Activated T-helper 1 cell treated with Interleukin-2 at 50 U/mL for 16 hours (primary cell): ENCODE measurements around the gene FAF2.

ENCODE experiments used
- DNase-seq: peaks from one replicate; pipeline ENCODE4 v3.0.0-alpha.2; 2020; ENCODE audit warnings: low read depth

FAF2 gene

GRCh38 chr5:176507911-176508310 lies 59.7 kb downstream of the FAF2 start:
- no peak for DNase-seq

- no peak for DNase-seq
Measured at GRCh38 chr5:176508603-176509002, 60.4 kb downstream of the FAF2 start.

DNA sequence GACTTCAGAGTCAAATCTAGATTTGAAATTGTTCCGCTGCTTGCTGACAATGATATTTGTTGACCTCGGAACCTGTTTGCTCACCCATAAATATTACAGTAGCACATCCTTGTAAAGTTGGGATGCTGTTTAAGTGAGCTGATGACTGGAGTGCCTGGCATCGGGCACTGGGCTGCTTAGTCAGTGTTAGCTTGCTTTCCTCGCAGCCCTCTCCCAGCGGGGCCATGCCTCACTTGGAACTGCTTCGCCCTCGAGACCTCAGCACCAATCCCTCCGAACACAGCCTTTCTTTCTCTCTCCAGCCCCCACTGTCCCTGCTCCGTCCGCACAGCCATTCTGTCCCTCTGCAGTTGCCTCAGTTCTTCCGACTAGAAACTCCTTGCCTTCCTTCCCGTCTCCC lies 65.6 kb downstream of the FAF2 start:
- DNase-seq: no peak

DNA sequence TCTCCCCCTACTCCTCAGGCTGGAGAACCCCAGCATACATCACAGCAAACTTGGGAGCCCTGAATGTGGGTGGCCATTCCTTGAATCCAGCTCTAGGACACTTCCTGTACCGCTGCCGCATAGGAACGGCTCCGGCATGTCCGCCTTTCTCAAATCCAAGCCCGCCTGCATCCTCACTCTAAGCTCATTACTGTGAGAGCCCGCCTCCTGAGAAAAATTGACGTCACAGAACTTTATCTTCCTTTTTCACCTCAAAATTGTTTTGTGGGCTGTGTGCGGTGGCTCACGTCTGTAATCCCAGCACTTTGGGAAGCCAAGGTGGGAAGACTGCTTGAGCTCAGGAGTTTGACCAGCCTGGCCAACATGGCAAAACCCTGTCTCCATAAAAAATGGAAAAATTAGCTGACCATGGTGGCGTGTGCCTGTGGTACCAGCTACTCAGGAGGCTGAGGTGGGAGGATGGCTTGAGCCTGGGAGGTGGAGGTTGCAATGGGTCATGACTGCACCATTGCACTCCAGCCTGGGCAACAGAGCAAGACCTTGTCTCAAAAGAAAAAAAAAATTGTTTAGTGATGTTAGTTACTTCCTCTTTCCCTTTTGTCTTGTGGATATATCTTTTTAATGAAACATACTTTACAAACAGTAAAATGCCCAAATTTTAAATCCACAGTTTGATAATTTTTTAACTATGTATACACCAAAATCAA lies 66.2 kb downstream of the FAF2 start:
- no peak for DNase-seq

DNA sequence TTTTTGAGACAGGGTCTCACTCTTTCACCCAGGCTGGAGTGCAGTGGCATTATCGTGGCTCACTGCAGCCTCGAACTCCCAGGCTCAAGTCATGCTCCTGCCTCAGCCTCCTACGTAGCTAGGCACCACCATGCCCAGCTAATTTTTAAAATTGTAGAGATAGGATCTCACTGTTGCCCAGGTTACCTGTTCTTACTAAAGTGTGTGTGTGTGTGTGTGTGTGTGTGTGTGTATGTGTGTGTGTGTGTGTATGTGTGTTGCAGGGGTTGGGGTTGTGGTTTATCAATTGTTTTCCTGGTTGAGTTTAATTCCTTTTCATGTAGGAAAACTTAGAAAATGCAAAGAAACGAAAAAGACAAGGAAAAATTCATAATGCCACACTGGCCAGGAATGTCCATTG lies 67.2 kb downstream of the FAF2 start:
- DNase-seq: no peak

GRCh38 chr5:176517053-176517661 lies 69.0 kb downstream of the FAF2 start:
- no peak for DNase-seq

DNA sequence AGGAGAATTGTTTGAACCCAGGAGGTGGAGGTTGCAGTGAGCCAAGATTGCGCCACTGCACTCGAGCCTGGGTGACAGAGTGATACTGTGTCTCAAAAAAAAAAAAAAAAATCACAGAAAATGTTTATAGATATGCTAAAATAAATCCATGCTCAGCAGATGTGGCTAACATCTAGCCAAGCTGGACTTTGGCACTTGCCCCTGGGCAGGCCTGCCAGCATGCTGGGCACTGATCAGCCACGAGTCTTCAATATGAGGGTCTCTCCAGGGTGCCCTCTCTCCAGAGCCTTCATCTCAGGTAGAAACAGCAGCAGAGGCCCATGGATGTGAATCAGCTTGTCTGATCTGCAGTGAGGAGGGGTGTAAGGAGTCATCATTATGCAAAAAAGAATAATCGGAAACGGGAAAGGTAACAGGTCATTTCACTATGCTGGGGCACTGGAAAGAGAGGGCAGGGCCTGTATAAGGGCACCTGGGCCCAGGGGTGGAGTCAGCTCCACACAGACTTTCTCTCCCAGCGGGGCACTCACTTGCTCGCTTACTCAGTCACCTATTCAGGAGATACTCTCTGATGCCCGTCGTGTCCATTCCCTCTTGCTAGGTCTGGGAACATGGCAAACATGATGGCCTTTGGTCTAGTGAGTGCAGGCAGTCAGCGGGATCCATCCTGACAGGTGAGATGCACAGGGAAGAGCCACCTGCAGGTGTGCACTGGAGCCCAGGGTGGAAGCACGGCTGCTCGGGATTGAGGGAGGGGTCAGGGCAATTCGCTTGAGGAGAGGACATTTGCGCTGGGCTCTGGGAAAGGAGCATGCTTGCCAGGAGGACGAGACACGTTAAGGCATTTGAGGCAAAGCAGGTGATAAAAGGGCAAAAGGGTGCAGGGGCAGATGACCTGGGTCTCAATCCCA lies 71.9 kb downstream of the FAF2 start:
- DNase-seq: no peak

DNA sequence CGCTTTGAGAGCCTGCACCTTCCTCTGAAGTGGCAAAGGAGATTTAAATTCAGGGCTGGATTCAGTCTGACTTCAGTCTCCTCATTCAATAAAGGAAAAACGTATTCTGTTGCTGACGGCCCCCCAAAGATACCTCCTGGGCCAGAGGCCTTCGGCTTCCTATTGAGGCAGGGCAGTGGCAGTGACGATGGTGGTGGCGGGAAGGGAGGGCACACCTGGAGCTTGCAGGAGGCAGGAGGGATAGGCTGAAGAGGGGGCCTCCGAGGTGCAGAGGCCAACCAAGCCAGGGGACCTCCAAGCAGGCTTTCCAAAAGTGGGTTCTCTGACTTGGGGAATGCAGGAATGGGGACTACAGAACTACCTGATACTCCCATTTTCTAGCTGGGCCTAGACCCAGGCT lies 73.1 kb downstream of the FAF2 start:
- no peak for DNase-seq

- DNase-seq: no peak
Measured at GRCh38 chr5:176521699-176522263, 73.6 kb downstream of the FAF2 start.

GRCh38 chr5:176524138-176524537 lies 76.0 kb downstream of the FAF2 start:
- no peak for DNase-seq

GRCh38 chr5:176524987-176525386 lies 76.8 kb downstream of the FAF2 start:
- DNase-seq: no peak

- DNase-seq: no peak
Measured at GRCh38 chr5:176525677-176526076, 77.5 kb downstream of the FAF2 start.

DNA sequence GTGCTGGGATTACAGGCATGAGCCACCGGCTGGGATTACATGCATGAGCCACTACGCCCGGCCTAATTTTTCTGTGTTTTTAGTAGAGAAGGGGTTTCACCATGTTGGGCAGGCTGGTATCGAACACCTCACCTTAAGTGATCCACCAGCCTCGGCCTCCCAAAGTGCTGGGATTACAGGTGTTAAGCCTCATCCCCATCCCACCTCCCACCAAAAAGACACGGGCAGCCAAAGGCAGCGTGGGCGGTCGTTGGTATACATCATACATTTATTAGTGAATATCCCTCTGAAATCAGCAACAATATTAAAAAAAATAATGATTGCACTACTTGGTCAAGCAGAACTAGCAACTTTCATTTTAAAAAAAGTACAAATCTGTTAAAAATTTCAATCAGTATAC lies 78.3 kb downstream of the FAF2 start:
- DNase-seq: no peak

GRCh38 chr5:176527246-176528222 lies 79.3 kb downstream of the FAF2 start:
- DNase-seq: no peak

- DNase-seq: no peak
Measured at GRCh38 chr5:176528301-176528700, 80.1 kb downstream of the FAF2 start.

GRCh38 chr5:176528761-176529115 lies 80.6 kb downstream of the FAF2 start:
- DNase-seq: no peak

DNA sequence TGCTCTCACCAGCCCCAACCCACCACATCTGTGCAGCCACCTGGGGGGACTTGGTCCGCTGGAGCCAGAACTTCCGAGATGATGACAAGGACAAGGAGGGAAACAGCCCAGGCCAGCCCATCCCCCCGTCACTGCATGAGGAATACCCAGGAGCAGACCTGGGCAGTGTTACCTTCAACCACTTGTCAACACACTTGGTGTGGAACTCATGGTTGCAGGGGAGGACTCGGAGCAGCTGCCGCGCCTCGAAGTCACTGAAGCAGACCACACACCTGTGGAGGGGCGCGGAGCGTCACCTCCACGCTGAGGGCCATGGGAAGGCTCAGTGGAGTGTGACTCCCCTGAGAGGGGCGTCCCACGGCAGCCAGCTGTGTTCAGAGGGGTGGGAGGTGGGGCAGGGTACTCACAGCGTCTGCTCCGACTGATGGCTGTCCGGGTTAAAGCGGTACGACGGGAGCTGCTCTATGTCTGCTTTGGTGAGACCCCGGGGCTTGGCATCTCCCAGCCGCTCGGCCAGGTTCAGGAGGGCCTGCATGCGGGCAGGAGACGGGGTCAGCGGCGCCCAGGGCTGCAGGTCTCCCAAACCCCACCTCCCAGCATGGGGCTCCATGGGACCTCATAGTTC lies 81.0 kb downstream of the FAF2 start:
- DNase-seq: no peak

DNA sequence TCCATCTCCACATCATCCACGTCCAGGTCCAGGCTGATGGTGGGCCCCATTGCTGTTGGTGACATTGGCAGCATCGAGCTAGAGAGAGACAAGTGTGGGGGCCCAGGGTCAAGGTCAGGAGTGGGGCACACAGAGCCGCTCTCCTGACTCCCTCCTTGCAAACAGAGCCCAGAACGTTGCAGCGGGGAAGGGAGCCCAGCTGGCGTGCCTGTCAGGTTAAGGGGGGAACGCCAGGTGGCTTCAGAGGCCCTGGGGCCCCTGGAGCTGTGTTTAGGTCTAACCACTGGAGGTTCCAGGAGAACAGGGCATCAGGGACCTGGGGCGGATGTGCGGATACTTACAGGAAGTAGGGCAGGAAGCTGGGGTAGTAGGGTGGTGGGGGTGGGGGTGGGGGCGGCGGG lies 81.6 kb downstream of the FAF2 start:
- peak; percentile 56 for DNase-seq

DNA sequence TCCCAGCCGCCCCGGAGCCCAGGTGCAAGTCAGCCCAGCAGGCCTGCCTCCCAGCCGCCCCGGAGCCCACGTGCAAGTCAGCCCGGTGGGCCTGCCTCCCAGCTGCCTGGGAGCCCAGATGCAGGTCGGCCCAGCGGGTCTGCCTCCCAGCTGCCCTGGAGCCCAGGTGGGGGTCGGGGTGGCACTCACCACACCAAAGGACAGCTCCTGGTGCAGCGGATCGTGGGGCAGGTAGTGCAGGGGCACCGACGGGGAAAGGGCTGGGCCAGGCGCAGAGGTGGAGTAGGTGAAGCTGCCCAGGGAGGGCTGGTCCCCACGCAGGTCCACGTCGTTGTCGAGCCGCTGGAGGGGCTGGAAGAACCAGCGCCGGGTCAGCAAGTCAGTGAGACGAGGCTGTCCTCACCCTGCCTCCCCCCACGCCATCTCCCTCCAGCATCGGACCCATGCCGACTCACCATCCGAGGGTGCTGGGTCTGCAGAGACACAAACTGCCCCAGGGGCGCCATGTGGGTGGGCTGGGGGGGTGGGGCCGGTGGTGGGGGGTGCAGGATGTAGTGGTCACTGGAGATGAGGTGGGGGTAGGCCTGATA lies 82.3 kb downstream of the FAF2 start:
- DNase-seq: no peak

- no peak for DNase-seq
Measured at GRCh38 chr5:176530983-176531901, 83.1 kb downstream of the FAF2 start.
